IMR-90 (cell line): ENCODE measurements around the gene GPR108.
"Not testable (repeated sequence)": the region's sequence is repeated elsewhere in the genome, so short reads cannot be mapped to it uniquely, and the experiment has no call there.

Source experiments
- POLR2A ChIP-seq: IDR thresholded peaks from 2 replicates; pipeline ENCODE4 v1.6.1; 2012; ENCODE audit warnings: mild to moderate bottlenecking, low read depth, low read length
- RFX5 ChIP-seq: IDR thresholded peaks from 2 replicates; pipeline ENCODE4 v1.8.0; 2012; ENCODE audit warnings: low read depth, mild to moderate bottlenecking, low read length, moderate library complexity
- TF ChIP-seq, protein P1 (sequence below): conservative IDR thresholded peaks from 2 replicates; pipeline ENCODE4 v1.5.1; 2012; ENCODE audit warnings: mild to moderate bottlenecking, low read depth, low read length, improper control_type of control experiment

DNA sequence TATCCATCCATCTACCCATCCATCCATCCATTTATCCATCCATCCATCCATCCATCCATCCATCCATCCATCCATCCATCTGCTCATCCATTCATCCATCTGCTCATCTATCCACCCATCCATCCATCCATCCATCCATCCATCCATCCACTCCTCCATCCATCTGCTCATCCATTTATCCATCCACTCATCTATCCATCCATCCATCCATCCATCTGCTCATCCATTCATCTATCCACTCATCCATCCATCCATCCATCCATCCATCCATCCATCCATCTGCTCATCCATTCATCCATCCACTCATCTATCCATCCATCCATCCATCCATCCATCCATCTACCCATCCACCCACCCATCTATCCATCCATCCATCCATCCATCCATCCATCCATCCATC, 38.7 kb upstream of the GPR108 start:
- TF ChIP-seq, protein P1, sequence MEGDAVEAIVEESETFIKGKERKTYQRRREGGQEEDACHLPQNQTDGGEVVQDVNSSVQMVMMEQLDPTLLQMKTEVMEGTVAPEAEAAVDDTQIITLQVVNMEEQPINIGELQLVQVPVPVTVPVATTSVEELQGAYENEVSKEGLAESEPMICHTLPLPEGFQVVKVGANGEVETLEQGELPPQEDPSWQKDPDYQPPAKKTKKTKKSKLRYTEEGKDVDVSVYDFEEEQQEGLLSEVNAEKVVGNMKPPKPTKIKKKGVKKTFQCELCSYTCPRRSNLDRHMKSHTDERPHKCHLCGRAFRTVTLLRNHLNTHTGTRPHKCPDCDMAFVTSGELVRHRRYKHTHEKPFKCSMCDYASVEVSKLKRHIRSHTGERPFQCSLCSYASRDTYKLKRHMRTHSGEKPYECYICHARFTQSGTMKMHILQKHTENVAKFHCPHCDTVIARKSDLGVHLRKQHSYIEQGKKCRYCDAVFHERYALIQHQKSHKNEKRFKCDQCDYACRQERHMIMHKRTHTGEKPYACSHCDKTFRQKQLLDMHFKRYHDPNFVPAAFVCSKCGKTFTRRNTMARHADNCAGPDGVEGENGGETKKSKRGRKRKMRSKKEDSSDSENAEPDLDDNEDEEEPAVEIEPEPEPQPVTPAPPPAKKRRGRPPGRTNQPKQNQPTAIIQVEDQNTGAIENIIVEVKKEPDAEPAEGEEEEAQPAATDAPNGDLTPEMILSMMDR: not testable (repeated sequence)
- not testable (repeated sequence) for TF ChIP-seq RFX5, POLR2A
